DMS79 (cell line): ENCODE measurements around the gene GRN.
"Not testable (repeated sequence)": the region's sequence is repeated elsewhere in the genome, so short reads cannot be mapped to it uniquely, and the experiment has no call there.

ENCODE experiments used
- DNase-seq: peaks from one replicate; lab custom pipeline; 2025; lab: John Stamatoyannopoulos, UW

Gene GRN

DNA sequence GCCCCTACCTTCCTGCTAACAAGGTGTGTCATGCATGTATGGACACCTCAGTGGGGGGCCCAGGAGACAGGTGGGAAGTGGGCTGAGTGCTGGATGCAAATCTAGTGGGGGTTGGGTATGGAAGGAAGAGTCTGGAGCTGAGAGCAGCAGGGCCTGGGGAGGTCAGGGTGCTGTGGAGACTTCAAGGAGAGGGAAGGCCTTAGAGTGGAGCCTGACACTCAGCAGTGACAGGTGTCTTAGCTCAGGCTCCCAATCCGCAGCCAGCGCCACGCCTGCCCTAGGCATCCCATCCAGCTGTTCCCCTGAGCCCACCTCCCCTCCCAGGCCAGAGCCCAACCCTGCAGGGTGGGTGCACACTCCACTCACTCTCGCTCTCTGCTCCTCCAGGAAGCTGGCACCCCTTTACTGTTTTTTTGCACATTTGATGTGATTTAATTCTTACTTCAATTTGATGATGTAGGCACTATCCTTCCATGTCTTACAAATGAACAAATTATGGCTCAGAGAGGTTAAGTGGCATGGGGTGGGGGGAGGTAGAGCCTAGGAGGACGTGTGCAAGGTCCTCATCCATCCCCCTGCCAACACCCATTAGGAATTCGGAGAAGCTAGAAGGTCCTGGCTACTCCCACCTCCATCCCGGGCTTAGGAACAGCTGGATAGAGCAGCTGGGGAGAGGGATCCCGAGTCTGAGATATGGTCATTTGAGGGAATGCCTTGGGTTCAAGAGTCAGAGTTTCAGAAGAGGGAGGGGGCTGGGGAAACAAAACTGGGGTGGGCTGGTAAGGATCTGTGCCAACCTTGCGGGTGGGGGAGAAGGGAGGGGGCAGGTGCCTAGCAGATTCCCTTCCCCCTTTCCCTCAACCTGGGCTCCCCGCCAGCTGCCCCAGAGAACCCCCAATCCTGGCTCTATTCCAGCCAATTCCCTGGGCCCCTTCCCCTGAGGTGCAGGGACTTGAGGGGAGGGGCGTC lies 16.5 kb downstream of the GRN start:
- peak; percentile 20 for DNase-seq

DNA sequence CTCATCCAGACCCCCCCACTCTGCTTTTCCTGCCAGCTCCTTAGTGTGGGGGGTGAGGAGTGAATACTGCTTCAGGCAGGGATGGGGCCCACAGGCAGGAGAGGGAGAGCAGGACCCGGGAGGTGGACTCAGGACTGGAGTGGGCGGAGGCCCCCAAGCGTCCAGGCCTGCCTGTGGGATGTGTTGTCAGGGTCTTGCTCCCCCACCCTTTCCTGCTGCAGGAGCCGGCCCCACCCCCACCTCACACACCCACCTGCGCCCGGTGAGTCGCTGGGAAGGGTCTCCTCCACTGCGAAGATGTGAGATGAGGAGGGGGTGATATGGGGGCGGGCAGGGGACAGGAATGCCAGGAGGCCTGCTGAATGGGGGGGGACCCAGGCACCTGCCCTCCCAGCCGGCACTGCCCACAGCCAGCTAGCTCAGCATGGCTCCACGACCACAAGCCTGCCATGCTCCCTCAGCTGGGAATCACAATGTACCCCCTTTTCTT lies 17.4 kb downstream of the GRN start:
- no peak for DNase-seq

DNA sequence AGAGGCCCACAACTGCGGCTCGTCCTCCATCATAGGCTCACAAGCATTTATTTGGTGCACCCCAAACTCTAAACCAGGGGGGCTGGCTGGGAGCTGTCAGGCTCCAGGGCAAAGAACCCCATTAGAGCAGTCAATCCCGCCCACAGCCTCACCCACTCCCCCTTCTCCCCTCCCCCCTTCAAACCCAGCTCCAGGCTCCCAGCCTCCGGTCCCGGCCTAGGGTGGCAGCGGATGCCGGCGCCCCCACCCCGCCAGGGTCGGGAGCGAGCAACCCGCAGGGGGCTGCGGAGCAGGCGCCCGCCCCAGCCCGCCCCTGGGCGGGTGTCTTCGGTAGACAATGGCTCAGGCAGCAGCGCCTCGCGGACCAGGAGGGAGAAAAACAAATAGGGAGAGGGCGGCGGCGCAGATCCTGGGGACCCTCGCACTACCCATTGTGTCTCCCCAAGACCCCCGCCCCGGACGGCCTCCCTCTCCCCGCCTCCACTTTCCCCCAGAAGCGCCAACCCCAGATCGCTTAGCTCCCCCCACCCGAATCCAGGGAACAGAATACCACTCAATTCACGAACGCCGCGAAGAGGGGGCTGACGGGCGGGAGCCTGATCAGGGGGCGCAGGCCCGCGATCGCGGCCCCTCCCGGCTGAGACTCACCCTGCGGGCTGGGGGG lies 18.0 kb downstream of the GRN start:
- no peak for DNase-seq

DNA sequence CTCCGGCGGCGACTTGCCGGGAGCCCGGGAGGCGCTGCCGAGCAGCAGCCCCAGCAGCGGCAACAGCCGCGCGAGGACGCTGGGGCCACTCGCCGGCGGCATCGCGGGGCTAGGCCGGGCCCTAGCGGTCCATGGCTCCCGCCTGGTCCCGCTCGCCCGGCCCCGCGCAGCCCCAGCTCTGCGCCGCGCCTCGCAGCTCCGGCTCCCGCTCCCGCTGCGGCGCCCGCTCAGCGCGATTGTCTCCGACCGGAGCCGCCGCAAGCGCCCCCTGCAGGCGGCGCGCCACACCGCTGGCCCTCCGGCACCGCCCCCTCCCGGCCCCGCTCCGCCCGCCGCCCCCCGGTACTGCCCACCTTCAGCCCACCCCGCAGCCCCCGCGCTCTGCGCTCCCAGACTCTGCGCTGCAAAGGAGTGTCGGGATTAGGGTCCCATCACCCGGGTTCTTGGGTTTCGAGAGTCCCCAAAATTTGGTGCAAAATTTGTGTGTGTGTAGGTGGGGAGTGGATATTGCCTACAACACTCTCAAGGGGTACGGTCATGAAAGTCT lies 18.6 kb downstream of the GRN start, which contains the start of gene FAM171A2:
Gene FAM171A2 (minus strand): TSS at position 241 of the 547 bp plus-strand sequence. CDS start 139 bp downstream, at position 102.
- no peak for DNase-seq

DNA sequence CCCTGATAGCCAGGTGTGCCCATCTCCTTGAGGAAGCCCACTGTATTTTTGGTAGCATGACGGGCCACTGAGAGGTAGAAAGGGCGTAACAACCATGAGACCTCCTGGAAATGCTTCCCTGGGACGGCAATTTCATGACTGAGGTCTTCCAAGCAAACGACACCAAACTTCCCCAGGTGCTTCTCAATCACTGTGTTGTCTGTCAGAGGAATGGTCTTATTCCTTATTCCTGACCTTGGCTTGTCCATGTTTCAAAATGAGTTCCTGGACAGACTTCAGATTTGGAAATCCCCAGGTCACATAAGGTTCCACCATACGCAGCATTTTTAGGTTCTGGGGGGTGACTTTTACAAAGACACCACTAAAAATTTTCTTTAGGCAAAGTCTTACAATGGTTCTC lies 19.9 kb downstream of the GRN start:
- DNase-seq, result not testable (repeated sequence)

DNA sequence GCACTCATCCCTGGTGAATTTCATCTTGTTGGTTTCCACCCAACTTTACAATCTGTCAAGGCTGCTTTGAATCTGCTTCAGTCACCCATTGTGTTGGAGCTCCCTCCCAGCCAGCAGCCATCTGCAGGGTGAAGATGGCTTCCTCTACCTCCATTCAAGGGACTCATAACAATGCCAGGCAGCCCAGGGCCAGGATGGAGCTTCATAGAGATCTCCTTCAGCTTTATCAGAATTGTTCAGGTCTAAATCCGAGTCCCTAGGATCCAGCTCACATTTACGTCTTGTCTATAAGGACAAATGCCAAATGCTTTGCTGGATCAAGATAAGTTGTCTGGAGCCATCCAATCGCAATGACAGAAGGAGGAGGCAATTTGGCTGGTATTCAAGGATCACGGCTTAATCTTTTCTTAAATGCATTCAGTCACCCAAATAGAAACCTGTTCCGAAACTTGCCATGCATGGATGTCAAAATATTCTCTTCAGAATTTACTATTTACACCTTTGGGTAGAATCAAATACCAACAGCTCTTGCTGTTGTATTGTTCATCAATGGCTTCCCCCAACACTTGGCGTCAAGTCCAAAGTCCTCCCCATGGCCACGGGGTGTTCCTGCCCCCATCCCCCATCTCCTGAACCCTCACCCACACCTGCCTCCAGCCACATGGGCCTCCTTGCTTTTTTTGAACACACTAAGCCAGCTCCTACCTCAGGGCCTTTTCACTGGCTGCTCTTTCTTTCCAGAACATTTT lies 22.3 kb downstream of the GRN start:
- DNase-seq, result no peak

DNA sequence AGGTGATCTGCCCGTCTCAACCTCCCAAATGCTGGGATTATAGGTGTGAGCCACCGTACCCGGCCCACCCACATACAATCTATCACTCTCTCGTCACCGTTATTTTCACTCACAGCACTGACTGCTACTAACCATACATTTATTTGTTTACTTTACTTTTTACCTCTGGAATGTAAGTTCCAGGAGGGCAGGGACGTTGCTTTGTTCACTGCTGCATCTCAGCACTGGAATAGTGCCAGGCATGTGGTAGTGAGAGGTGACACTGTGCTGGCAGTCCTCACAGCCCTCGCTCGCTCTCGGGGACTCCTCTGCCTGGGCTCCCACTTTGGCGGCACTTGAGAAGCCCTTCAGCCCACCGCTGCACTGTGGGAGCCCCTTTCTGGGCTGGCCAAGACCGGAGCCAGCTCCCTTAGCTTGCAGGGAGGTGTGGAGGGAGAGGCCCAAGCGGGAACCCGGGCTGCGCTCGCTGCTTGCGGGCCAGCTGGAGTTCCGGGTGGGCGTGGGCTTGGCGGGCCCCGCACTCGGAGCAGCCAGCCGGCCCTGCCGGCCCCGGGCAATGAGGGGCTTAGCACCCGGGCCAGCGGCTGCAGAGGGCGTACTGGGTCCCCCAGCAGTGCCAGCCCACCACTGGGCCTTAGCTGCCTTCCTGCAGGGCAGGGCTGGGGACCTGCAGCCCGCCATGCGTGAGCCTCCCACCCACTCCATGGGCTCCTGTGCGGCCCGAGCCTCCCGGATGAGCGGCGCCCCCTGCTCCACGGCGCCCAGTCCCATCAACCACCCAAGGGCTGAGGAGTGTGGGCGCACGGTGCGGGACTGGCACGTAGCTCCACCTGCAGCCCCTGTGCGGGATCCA lies 23.5 kb downstream of the GRN start:
- DNase-seq, result not testable (repeated sequence)

DNA sequence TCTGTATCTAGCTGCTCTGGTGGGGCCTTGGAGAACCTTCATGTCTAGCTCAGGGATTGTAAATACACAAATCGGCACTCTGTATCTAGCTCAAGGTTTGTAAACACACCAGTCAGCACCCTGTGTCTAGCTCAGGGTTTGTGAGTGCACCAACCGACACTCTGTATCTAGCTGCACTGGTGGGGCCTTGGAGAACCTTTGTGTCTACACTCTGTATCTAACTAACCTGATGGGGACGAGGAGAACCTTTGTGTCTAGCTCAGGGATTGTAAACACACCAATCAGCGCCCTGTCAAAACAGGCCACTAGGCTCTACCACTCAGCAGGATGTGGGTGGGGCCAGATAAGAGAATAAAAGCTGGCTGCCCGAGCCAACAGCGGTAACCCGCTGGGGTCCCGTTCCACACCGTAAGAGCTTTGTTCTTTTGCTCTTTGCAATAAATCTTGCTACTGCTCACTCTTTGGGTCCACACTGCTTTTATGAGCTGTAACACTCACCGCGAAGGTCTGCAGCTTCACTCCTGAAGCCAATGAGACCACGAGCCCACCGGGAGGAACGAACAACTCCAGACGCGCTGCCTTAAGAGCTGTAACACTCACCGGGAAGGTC lies 24.4 kb downstream of the GRN start:
- not testable (repeated sequence) for DNase-seq

DNA sequence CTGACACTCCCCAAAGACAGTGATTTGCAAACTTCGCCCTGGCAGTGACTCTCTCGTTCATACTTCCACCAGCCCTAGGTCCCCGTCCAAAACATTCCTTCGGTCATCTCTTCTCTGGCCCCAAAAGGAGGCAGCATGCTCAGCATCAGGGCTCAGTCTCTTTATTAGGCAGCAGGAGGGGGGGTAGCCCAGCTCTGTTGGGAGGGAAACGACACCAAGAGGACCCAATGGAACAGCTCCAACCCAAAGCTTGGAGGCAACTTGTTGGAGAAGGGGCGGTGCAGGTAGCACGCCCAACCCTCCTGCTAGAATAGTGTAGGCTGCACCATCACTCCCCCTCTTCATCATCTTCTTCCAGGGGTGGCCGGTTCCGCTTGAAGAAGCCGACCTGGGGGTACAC lies 26.9 kb downstream of the GRN start:
- DNase-seq, result no peak

DNA sequence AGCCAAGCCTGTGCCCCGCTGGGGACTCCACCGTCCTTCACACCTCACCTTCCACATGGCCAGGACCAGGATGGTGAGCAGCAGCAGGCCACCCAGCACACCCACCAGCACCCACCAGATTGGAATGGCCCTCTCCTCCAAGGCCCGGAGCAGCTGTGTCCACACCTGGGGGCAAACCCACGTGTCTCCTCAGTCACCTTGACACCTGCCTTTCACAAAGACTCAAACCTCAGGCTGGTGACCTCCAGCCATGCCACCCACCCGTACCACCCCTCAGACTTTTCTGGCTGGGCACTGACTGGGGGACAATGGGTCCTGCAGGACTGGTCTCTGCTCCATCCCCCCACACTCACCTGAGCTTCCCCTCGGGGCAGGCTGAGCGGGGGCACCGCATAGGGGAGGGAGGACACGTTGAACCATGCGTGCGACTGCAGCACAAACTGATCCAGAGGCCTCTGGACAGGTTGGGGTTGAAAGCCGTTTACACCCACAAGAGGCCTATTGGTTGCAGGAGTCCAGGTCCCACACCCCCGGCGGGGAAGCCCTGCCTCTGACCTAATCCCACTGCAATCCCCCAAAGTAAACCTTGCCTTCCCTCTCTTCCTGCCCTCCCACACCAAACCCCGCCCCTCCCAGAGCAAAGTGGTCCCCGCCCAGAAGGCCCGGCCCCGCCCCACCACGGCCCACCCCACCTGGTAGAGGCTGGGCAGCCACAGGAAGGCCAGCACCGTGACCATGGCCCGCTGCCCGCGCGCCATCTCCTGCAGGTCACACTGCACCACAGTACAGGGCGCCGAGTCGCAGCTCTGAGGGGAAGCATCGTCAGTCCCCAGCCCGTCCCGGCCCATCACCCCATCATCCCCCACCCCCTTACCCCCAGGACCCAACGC lies 29.4 kb downstream of the GRN start:
- DNase-seq, result no peak

DNA sequence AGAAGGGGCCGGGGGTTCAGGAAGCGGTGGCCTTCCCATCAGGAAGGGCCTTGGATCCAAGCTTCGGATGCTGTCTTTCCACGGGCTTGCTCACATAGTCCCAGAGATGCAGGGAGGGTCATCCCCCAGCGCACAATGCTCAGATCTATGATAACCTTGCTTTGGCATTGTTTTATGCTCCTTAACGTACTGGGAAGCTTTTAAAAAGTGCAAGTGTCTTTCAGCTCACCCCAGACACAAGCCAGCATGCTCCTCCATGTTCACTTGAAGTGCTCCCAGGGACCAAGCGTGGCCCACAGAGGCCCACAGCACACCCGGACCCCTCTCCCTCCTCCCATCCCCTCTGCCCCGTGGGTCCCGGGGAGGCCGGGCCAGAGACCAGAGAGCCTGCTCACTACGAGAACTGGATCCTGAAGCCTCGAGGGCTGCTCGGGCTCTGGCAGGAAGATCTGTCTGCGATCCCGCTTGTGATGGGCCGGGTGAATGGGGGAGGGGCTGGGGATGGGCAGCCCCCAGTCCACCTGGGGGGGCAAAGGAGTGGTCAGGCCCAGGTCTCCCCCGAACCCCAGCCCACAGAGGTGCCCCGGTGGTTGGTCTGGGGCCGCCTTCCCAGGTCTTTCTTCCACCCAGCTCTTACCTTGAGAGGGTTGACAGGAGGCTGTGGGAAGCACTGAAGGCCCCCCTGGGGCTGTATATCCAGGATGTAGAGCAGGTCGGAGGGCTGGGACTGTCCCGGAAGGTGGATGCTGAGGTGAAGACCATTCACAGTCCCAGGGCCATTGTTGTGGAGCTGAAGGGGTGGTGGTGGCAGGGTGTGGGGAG lies 30.3 kb downstream of the GRN start:
- no peak for DNase-seq

DNA sequence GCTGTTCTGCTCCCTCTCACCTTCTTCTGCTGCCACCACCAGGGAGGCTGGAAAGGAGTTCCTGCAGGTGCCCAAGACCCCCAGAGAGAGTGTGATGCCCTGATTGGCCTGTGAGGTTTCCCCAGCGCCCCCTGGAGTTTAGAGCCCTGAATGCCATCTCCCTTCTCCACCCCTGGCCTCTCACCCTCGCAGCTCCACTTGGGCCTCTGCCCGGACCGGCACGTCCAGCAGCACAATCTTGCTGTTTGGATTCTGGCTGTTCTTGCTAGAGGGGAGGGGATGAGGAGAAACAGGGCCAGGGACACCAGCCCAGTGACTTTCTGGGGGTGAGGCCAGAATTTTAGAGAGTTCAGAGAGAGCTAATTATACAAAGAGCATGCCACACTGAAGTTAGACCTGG lies 31.0 kb downstream of the GRN start:
- DNase-seq, result no peak

DNA sequence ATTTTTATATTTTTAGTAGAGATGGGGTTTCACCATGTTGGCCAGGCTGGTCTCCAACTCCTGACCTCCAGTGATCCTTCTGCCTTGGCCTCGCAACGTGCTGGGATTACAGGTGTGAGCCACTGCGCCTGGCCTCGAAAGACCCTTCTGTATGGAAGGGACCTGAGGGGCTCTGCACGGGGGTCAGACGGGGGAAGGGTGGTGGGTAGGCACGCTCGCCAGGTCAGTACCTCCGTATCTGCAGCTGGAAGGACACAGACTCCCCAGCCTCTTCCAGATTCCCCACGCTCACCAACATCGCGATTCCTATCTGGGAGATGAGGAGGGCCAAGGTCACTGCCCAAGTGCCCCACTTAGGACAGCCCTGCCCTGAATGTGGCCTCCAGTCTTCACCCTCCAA lies 31.7 kb downstream of the GRN start:
- no peak for DNase-seq

DNA sequence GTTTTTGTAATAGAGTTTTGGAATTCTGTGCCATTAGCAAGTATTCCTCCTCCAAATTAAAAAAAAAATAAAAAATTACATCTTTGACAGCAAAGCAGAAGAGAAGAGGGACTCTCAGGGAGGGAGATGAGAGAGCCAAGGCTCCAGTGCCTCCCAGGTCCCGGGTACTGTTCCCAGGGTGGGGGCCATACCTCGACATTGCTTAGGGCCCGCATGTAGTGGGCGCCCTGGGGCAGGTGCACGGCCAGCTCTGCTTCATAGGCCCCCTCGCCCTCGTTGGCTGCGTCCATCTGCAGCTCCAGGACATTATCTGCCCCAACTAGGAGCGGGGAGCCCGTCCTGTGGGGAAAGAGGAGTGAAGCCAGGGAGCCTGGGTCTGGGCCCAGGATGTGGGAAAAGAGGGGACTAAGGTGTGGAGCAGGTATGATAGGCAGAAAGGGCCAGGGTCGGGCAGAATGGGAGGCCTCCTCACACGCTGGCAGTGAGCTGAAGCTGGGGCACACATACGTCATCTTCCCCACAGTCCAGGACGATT lies 33.1 kb downstream of the GRN start:
- no peak for DNase-seq

DNA sequence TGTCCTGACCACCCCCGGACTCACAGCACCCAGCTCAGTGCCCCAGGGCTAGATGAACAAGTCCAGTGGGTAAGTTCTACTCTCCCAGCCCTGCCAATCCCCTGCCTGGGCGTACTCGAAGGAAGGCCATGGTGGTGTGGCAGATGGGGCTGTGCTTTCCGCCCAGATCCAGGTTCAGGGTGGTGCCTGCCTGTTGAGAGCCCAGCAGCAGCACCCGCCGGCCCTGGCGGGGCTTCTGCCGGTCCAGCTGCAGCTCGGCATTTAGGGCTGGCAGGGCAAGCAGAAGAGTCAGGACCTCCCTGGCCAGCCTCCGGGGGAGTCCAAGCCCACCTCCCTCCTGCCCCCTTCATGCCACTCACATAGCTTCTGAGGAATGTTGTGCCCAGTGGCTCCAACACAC lies 34.8 kb downstream of the GRN start:
- DNase-seq, result no peak

DNA sequence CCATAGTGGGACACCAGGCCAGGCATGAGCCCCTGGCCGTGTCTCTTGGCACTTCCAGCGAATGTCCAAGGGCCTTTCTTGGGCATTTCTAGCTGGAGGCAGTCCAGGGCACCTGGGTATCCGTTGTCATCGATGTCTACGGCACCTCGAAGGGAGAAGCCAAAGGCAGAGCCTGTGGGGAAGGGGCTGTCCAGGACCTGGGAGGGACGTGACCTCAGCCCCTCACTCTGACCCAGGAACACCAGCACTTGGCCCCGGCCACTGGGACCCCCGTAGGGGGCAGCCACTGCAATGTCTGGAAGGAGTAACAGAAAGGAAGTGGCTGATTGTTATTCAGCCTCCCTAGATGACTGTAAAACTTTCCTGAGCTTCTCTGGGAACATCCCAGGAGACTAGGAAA lies 35.7 kb downstream of the GRN start:
- DNase-seq, result no peak

DNA sequence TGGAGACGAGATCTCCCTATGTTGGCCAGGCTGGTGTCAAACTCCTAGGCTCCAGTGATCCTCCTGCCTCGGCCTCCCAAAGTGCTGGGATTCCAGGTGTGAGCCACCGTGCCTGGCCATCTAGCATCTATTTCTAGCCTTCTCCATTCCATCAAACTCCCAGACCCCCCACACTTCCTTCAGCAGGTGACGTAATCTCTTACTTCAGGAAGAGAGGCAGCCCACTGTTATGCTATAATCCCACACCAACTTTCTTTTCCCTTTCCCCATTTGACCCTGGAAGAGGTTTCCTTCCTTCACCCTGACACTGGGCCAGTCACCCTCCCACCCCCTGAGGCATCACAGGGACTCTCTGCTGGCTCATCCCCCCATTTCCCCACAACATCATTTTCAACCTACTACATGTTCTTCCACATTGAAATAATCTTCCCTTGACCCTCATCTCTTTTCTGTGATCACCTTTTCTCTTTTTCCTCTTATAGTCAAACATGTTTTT lies 36.8 kb downstream of the GRN start:
- no peak for DNase-seq

DNA sequence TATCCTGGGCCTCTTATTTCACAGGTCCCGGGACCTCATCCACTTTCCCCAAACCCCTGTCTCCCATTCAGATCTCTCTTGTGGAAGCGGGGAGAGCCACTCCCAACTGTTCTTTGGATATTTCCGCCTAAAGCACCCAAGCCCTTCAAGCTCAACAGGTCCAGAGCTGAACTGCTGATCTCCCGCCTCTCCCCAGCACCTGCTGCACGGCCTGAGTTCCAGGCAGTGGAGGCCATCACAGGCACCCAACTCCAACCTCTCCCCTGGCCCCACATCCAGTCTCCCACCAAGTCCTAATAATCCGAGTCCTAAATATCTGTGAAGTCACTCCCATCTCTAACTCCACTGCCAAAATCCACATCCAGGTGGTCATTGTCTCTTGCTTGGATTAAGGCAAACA lies 37.8 kb downstream of the GRN start:
- no peak for DNase-seq
